HepG2 (cell line): ENCODE data around the gene LIPC. TPM values are rescaled to one million over a fixed set of nuclear protein-coding genes. Genes with fewer than 3 reads are reported as not detected.

Experiments
- ATAC-seq: fragments of 200-7000 bp; cut with Tn5 transposase; 3 replicates; pipeline ENCODE4 v1.9.1; 2020; ENCODE audit warnings: mild to moderate bottlenecking, moderate library complexity
- BruUV-seq: library from RNA; stranded (reverse); fragments of 400-500 nt; replicated peaks from 2 replicates; lab custom pipeline; 2021; lab: Mats Ljungman, UMichigan
- CTCF ChIA-PET: fragments of 300-600 bp; formaldehyde crosslinking; extraction: SDS; loops from one replicate; lab custom pipeline; 2021; ENCODE audit warnings: low total read pairs, inconsistent platforms, low intra/inter-chr PET ratio; lab: Yijun Ruan, JAX
- POLR2A ChIA-PET: fragments of 350-600 bp; sonication (Branson Sonifier 250); formaldehyde crosslinking; loops from one replicate; lab custom pipeline; 2020; ENCODE audit warnings: antibody characterized with exemption, inconsistent platforms; lab: Yijun Ruan, JAX
- DNase-seq: peaks from one replicate; pipeline ENCODE4 v3.0.0-alpha.2; 2015; ENCODE audit warnings: low spot score
- FAIRE-seq: peaks from 3 replicates; lab custom pipeline; 2011; peaks lifted over from hg19 to GRCh38; lab: Jason Lieb, UNC
- H2AFZ ChIP-seq: one replicate; pipeline ENCODE4 v1.6.1; 2011; ENCODE audit warnings: low read length, inconsistent platforms
- H3K27ac ChIP-seq: fragments of 300-600 bp; 3 replicates; pipeline ENCODE4 v1.8.0; 2011; ENCODE audit warnings: mixed run types, mild to moderate bottlenecking, mixed read lengths, low read length, inconsistent platforms; ENCODE audit not compliant: insufficient read depth; ENCODE audit errors: extremely low read length
- H3K27me3 ChIP-seq, 2 experiments: fragments of 200-600 bp in 1 of 2; 2 replicates in 1 of 2; 3 replicates in 1 of 2; pipeline versions ENCODE4 v1.6.0 to v1.8.0; 2011; ENCODE audit warnings: low read length in 2 of 2, mild to moderate bottlenecking in 2 of 2, moderate library complexity in 2 of 2, inconsistent platforms in 1 of 2; ENCODE audit not compliant: insufficient read depth in 2 of 2, control insufficient read depth in 1 of 2
- H3K36me3 ChIP-seq, 2 experiments: fragments of 200-600 bp in 1 of 2; replicated peaks in 1 of 2; 2 replicates in 1 of 2; 3 replicates in 1 of 2; pipeline versions ENCODE4 v1.5.1 to v1.8.0; 2011; ENCODE audit warnings: low read length in 2 of 2, inconsistent platforms in 1 of 2; ENCODE audit not compliant: insufficient read depth in 2 of 2, control insufficient read depth in 1 of 2
- H3K4me1 ChIP-seq: 2 replicates; pipeline ENCODE4 v1.5.1; 2012; ENCODE audit warnings: low read length, inconsistent platforms; ENCODE audit not compliant: insufficient read depth
- H3K4me2 ChIP-seq: 2 replicates; pipeline ENCODE4 v1.6.0; 2011; ENCODE audit warnings: low read depth, low read length, inconsistent platforms
- H3K4me3 ChIP-seq, 3 experiments: fragments of 200-600 bp in 1 of 3; sonication (generic), shearing (Covaris generic) in 1 of 3; replicated peaks in 1 of 3; 2 replicates each; pipeline ENCODE4 v1.5.1; 2011 to 2016; ENCODE audit warnings: low read length in 3 of 3, inconsistent platforms in 2 of 3, low read depth in 2 of 3, mild to moderate bottlenecking in 2 of 3, control low read depth in 1 of 3, mixed read lengths in 1 of 3; ENCODE audit not compliant: insufficient read depth in 1 of 3
- H3K79me2 ChIP-seq: one replicate; pipeline ENCODE4 v1.6.1; 2011; ENCODE audit warnings: low read length, inconsistent platforms; ENCODE audit not compliant: insufficient read depth
- H3K9ac ChIP-seq: 2 replicates; pipeline ENCODE4 v1.6.0; 2011; ENCODE audit warnings: mild to moderate bottlenecking, low read depth, low read length, inconsistent platforms; ENCODE audit not compliant: insufficient read depth
- H3K9me3 ChIP-seq: 2 replicates; pipeline ENCODE4 v1.5.1; 2012; ENCODE audit warnings: mild to moderate bottlenecking, low read length
- H4K20me1 ChIP-seq: 2 replicates; pipeline ENCODE4 v1.6.0; 2011; ENCODE audit warnings: inconsistent platforms, mild to moderate bottlenecking, low read length, moderate library complexity; ENCODE audit not compliant: insufficient read depth
- ARID3A ChIP-seq: IDR thresholded peaks from 2 replicates; pipeline ENCODE4 v1.6.1; 2012; ENCODE audit warnings: low read depth, low read length, improper control_type of control experiment
- ASH2L ChIP-seq: fragments of 300-600, 200-600 bp; sonication (generic); IDR thresholded peaks from 2 replicates; pipeline ENCODE4 v1.7.0; 2017; ENCODE audit warnings: low read depth, mild to moderate bottlenecking, moderate library complexity, mixed read lengths, low read length; ENCODE audit not compliant: insufficient read length
- CREB1 ChIP-seq, 2 experiments: fragments of 450-650 bp in 1 of 2; IDR thresholded peaks; 2 replicates each; pipeline ENCODE4 v1.6.1; 2016 to 2017; ENCODE audit warnings: control low read depth in 1 of 2, mild to moderate bottlenecking in 1 of 2, missing compliant biosample characterization in 1 of 2, missing genetic modification characterization in 1 of 2
- DNMT1 ChIP-seq: sonication (generic); formaldehyde crosslinking; IDR thresholded peaks from 2 replicates; pipeline ENCODE4 v1.5.1; 2020; ENCODE audit warnings: mild to moderate bottlenecking, missing genetic modification reagents
- EP300 ChIP-seq, 3 experiments: sonication (generic) in 1 of 3; formaldehyde crosslinking in 1 of 3; IDR thresholded peaks; 2 replicates each; pipeline versions ENCODE4 v1.5.1 to v1.6.1; 2011 to 2020; ENCODE audit warnings: low read depth in 2 of 3, low read length in 2 of 3, borderline replicate concordance in 1 of 3, improper control_type of control experiment in 1 of 3, mild to moderate bottlenecking in 1 of 3, missing genetic modification reagents in 1 of 3, moderate library complexity in 1 of 3
- GATAD2A ChIP-seq: IDR thresholded peaks from 2 replicates; pipeline ENCODE4 v1.6.1; 2016
- LCORL ChIP-seq, 2 experiments: fragments of 450-650 bp in 1 of 2; sonication (generic) in 1 of 2; formaldehyde crosslinking in 1 of 2; IDR thresholded peaks; 2 replicates each; pipeline versions ENCODE4 v1.5.0 to v1.6.1; 2017 to 2020; ENCODE audit warnings: antibody characterized with exemption in 1 of 2, missing genetic modification reagents in 1 of 2
- NR2F2 ChIP-seq: IDR thresholded peaks from 2 replicates; pipeline ENCODE4 v1.6.1; 2012; ENCODE audit warnings: low read depth, inconsistent platforms, borderline replicate concordance
- RARA ChIP-seq: IDR thresholded peaks from 2 replicates; pipeline ENCODE4 v1.6.1; 2016; ENCODE audit warnings: missing genetic modification reagents, missing compliant biosample characterization
- SALL1 ChIP-seq: sonication (generic); formaldehyde crosslinking; IDR thresholded peaks from 2 replicates; pipeline ENCODE4 v1.8.0; 2022; ENCODE audit warnings: mild to moderate bottlenecking, missing genetic modification reagents
- SKI ChIP-seq: fragments of 450-650 bp; IDR thresholded peaks from one replicate; pipeline ENCODE4 v1.6.1; 2018; ENCODE audit warnings: mild to moderate bottlenecking; ENCODE audit not compliant: partially characterized antibody
- ZNF431 ChIP-seq: sonication (generic); formaldehyde crosslinking; IDR thresholded peaks from 2 replicates; pipeline ENCODE4 v1.9.0; 2022; ENCODE audit warnings: missing genetic modification reagents, low read depth, mild to moderate bottlenecking, borderline replicate concordance
- ZNF691 ChIP-seq: sonication (generic); formaldehyde crosslinking; IDR thresholded peaks from 2 replicates; pipeline ENCODE4 v1.4.0; 2020; ENCODE audit warnings: missing genetic modification reagents, low read depth, mild to moderate bottlenecking, borderline replicate concordance
- WGBS: methylation state at CpG from one replicate; pipeline ENCODE4 v1.1.6; 2017; ENCODE audit warnings: low lambda C conversion rate; 5-methylcytosine and 5-hydroxymethylcytosine counted together
- in situ Hi-C: cut with HindIII; loops from 2 replicates; pipeline ENCODE4 v1.10.0; 2017; ENCODE audit warnings: low pct_unique_long_range_greater_than_20kb; ENCODE audit not compliant: extremely low pct_ligation_motif_present
- intact Hi-C: fragments of 100-400 bp; cut with micrococcal nuclease; formaldehyde crosslinking; loops from one replicate; pipeline ENCODE4 v1.10.0; 2022; ENCODE audit not compliant: unreplicated experiment
- polyA plus RNA-seq, 8 experiments: library from polyadenylated mRNA; depleted of rRNA in 3 of 8; stranded (reverse) in 7 of 8; unstranded in 1 of 8; fragments of >200 nt; fragmentation: Illumina TruSeq in 4 of 8; extraction: Trizol in 4 of 8; gene quantifications; 2 replicates each; pipeline versions ENCODE4 v1.2.1 to v1.2.3, GENCODE V29; 2011 to 2016; ENCODE audit warnings: low read depth in 4 of 8, missing spikeins in 1 of 8, mixed read lengths in 1 of 8; ENCODE audit not compliant: insufficient read depth in 1 of 8
- total RNA-seq, 5 experiments: library from RNA; depleted of rRNA; stranded (reverse); fragments of >200 nt; fragmentation: Illumina TruSeq; extraction: Trizol; gene quantifications; 2 replicates each; pipeline ENCODE4 v1.2.3, GENCODE V29; 2016; ENCODE audit warnings: low read depth in 1 of 5
- TF ChIP-seq, protein P1 (sequence below): sonication (generic); formaldehyde crosslinking; IDR thresholded peaks from 2 replicates; pipeline ENCODE4 v1.5.1; 2020; ENCODE audit warnings: missing genetic modification reagents, mild to moderate bottlenecking, borderline replicate concordance
- TF ChIP-seq, protein P2 (sequence below): sonication (generic); formaldehyde crosslinking; conservative IDR thresholded peaks from 2 replicates; pipeline ENCODE4 v1.4.0; 2020; ENCODE audit warnings: mild to moderate bottlenecking, missing genetic modification reagents, moderate library complexity

The LIPC gene
- total and polyA plus RNA-seq, 2 of the 13 experiments (the other 11 are each of a cell fraction or from before 2014, with no cell fraction given) = 26.0 to 38.0 TPM

DNA sequence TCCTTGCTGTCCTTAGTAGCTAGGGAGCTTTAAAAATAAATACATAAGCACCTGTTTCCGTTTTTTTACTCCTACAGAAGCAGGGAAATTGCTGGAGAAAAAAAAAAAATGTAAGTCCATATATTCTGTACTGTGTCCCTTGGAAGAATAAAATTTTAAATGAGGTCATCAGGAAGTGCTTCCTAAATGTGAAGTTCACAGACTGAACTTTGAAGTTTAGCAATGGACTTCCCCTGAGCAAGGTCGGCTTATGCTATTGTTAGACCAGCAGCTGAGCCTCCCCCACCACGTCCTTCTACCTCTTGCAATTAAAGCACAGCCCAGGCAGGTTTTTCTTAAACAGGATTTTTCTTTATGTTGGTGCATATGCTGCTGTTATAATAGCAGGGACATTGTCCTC lies 26.3 kb downstream of the LIPC start:
- Histone ChIP-seq H3K4me2 (peak overlapping the region; percentile 30), H3K27ac (peak overlapping the region; percentile 19), H4K20me1 (no peaks in the 10 kb centered on the region), H3K9ac (no peak overlapping the region), H3K4me3 (no peak overlapping the region), H3K4me1 (peaks cover 72% of the 10 kb centered on the region), H3K79me2 (no peaks in the 10 kb centered on the region), H3K27me3 (no peaks in the 10 kb centered on the region), H2AFZ (no peak overlapping the region), H3K9me3 (no peaks in the 10 kb centered on the region), H3K36me3 (no peaks in the 10 kb centered on the region)
- intact Hi-C loops (no loop called here), in situ Hi-C loops (no loop called here)
- ChIA-PET POLR2A (interaction anchor here (0.9 to 4.9 kb wide), 3 partner anchors 11 to 313 kb away, joined by 3 to 49 read pairs (median 13); partner anchors contain the start of gene MINDY2), CTCF (no interaction called here)
- 10% methylated on average over 3 of the region's 3 CpGs for WGBS
- FAIRE-seq (peak; percentile 80), ATAC-seq (peak; percentile 66), DNase-seq (peak; percentile 80)
- no TSS peak for BruUV-seq
- TF ChIP-seq ZNF431 (CRISPR knock-in tag) (no peak), ZNF691 (CRISPR knock-in tag) (no peak), ASH2L (no peak), CREB1 (IDR thresholded peaks at IDR 0.05) (no peak), CREB1 (CRISPR knock-in tag; IDR thresholded peaks at IDR 0.05) (0 out of 2 replicates have a peak, but pooled peaks have one; percentile 28), GATAD2A (CRISPR knock-in tag) (peak; percentile 66), NR2F2 (0 out of 2 replicates have a peak, but pooled peaks have one; percentile 30), RARA (CRISPR knock-in tag) (peak; percentile 97), SKI (peak; percentile 95), LCORL (IDR thresholded peaks at IDR 0.05) (no peak), LCORL (CRISPR knock-in tag; IDR thresholded peaks at IDR 0.05) (peak; percentile 57; the same call in 1 of the 2 replicates), SALL1 (CRISPR knock-in tag) (peak; percentile 77; the same call in 1 of the 2 replicates), ARID3A (0 out of 2 replicates have a peak, but pooled peaks have one; percentile 7), EP300 (IDR thresholded peaks at IDR 0.05; ENCODE audit: low read depth in 2 of 2, low read length in 2 of 2) (peak in 1 of 2 experiments; percentile 78; a peak in 2 of 4 replicates), EP300 (CRISPR knock-in tag; IDR thresholded peaks at IDR 0.05; ENCODE audit: borderline replicate concordance) (no peak), DNMT1 (CRISPR knock-in tag) (no peak)
- TF ChIP-seq, protein P1, sequence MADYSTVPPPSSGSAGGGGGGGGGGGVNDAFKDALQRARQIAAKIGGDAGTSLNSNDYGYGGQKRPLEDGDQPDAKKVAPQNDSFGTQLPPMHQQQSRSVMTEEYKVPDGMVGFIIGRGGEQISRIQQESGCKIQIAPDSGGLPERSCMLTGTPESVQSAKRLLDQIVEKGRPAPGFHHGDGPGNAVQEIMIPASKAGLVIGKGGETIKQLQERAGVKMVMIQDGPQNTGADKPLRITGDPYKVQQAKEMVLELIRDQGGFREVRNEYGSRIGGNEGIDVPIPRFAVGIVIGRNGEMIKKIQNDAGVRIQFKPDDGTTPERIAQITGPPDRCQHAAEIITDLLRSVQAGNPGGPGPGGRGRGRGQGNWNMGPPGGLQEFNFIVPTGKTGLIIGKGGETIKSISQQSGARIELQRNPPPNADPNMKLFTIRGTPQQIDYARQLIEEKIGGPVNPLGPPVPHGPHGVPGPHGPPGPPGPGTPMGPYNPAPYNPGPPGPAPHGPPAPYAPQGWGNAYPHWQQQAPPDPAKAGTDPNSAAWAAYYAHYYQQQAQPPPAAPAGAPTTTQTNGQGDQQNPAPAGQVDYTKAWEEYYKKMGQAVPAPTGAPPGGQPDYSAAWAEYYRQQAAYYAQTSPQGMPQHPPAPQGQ (CRISPR knock-in tag) = no peak
- TF ChIP-seq, protein P2, sequence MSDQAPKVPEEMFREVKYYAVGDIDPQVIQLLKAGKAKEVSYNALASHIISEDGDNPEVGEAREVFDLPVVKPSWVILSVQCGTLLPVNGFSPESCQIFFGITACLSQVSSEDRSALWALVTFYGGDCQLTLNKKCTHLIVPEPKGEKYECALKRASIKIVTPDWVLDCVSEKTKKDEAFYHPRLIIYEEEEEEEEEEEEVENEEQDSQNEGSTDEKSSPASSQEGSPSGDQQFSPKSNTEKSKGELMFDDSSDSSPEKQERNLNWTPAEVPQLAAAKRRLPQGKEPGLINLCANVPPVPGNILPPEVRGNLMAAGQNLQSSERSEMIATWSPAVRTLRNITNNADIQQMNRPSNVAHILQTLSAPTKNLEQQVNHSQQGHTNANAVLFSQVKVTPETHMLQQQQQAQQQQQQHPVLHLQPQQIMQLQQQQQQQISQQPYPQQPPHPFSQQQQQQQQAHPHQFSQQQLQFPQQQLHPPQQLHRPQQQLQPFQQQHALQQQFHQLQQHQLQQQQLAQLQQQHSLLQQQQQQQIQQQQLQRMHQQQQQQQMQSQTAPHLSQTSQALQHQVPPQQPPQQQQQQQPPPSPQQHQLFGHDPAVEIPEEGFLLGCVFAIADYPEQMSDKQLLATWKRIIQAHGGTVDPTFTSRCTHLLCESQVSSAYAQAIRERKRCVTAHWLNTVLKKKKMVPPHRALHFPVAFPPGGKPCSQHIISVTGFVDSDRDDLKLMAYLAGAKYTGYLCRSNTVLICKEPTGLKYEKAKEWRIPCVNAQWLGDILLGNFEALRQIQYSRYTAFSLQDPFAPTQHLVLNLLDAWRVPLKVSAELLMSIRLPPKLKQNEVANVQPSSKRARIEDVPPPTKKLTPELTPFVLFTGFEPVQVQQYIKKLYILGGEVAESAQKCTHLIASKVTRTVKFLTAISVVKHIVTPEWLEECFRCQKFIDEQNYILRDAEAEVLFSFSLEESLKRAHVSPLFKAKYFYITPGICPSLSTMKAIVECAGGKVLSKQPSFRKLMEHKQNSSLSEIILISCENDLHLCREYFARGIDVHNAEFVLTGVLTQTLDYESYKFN = peak; percentile 78
